Measurements from ENCODE around the gene BACH2. TPM values are rescaled to one million over a fixed set of nuclear protein-coding genes. Genes with fewer than 3 reads are reported as not detected.
A peak's percentile ranks its signal among the peaks of the same experiment; 100 is the strongest.
"Not testable (repeated sequence)": the region's sequence is repeated elsewhere in the genome, so short reads cannot be mapped to it uniquely, and the experiment has no call there.

Gene BACH2
- total RNA-seq, 2 experiments from 2014 or later = 157 to 170 TPM

DNA sequence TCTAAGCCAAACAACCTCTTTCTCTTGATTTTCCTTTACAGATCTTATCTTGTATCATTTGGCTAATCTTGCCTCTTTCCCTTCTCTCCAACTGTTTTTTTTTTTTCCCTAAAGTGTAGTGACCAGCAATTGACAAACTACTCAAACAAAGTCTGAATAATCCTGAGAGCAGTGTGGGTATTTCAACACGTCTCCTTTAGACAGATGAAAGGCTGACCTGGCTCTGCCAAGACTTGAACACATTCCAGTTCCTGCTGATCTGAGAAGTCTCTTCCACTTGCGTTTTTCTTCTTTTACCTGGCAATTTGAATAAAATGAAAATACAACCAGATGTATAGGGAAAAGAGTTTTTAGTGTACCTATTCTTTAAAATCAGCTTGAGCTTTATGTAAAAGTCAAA is 234.0 kb downstream of the BACH2 start:
- POLR2A ChIA-PET = interaction anchor here (0.9 kb wide), 1 partner anchor 9 kb away, joined by 5 read pairs; no protein-coding TSS in a partner anchor
- H3K27me3 Mint-ChIP-seq = no peaks in the 10 kb centered on the region
- peaks cover 2% of the 10 kb centered on the region for H3K9me3 Mint-ChIP-seq
- no peaks in the 10 kb centered on the region for H3K27me3 ChIP-seq (ENCODE audit: control insufficient read depth in 1 of 2, insufficient read depth in 2 of 2, low read length in 2 of 2)
- peaks cover 48% of the 10 kb centered on the region for H3K36me3 Mint-ChIP-seq (ENCODE audit: low read depth)
- intact Hi-C loops (cut with DNase I, micrococcal nuclease) = no loop called here
- H3K4me3 Mint-ChIP-seq = no peak overlapping the region
- H3K4me3 ChIP-seq (ENCODE audit: low read length) = no peak overlapping the region
- H3K4me1 Mint-ChIP-seq (ENCODE audit: low read depth) = peaks cover 33% of the 10 kb centered on the region
- DNase-seq (no peak), ATAC-seq (ENCODE audit: poor library complexity) (no peak)
- no peak overlapping the region for H3K27ac Mint-ChIP-seq
- H3K27ac ChIP-seq (ENCODE audit: low read depth in 1 of 2, low read length in 2 of 2) = no peak overlapping the region
- CTCF ChIA-PET = no interaction called here
- TF ChIP-seq, protein P1, sequence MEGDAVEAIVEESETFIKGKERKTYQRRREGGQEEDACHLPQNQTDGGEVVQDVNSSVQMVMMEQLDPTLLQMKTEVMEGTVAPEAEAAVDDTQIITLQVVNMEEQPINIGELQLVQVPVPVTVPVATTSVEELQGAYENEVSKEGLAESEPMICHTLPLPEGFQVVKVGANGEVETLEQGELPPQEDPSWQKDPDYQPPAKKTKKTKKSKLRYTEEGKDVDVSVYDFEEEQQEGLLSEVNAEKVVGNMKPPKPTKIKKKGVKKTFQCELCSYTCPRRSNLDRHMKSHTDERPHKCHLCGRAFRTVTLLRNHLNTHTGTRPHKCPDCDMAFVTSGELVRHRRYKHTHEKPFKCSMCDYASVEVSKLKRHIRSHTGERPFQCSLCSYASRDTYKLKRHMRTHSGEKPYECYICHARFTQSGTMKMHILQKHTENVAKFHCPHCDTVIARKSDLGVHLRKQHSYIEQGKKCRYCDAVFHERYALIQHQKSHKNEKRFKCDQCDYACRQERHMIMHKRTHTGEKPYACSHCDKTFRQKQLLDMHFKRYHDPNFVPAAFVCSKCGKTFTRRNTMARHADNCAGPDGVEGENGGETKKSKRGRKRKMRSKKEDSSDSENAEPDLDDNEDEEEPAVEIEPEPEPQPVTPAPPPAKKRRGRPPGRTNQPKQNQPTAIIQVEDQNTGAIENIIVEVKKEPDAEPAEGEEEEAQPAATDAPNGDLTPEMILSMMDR (IDR thresholded peaks at IDR 0.05) = no peak
- peaks cover 8% of the 10 kb centered on the region for H3K4me1 ChIP-seq (ENCODE audit: insufficient read depth, low read length)
- no peaks in the 10 kb centered on the region for H3K9me3 ChIP-seq (ENCODE audit: control insufficient read depth in 1 of 2, insufficient read depth in 1 of 2, low read length in 2 of 2)
- peaks cover 22% of the 10 kb centered on the region for H3K36me3 ChIP-seq (ENCODE audit: insufficient read depth, low read length)

DNA sequence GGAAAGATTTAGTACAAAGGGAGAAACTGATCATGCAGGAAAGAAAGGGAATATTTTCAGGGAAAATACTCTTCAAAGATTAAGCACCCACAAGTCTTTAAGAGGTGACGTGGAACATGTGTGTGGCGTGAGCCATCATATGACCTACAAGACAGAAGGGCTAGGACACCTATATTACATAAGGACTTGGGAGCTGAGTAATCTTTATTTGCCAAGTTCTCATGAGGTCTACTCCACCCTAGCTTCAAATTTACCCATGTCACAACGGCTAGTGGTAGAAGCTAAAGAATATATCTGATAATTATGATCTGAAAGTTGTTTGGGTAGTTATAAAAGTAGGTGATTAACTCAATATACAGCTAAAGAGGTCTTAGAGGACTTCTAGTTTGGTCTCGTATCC is 234.6 kb downstream of the BACH2 start:
- Mint-ChIP-seq H3K36me3 (ENCODE audit: low read depth) (peaks cover 48% of the 10 kb centered on the region), H3K9me3 (peaks cover 2% of the 10 kb centered on the region), H3K27ac (no peak overlapping the region), H3K4me3 (no peak overlapping the region), H3K27me3 (no peaks in the 10 kb centered on the region), H3K4me1 (ENCODE audit: low read depth) (peaks cover 28% of the 10 kb centered on the region)
- ChIA-PET POLR2A (interaction anchor here (0.9 kb wide), 1 partner anchor 10 kb away, joined by 5 read pairs; no protein-coding TSS in a partner anchor), CTCF (interaction anchor here (1.3 kb wide), 1 partner anchor 10 kb away, joined by 4 read pairs; no protein-coding TSS in a partner anchor)
- Histone ChIP-seq H3K9me3 (ENCODE audit: control insufficient read depth in 1 of 2, insufficient read depth in 1 of 2, low read length in 2 of 2) (no peaks in the 10 kb centered on the region), H3K27me3 (ENCODE audit: control insufficient read depth in 1 of 2, insufficient read depth in 2 of 2, low read length in 2 of 2) (no peaks in the 10 kb centered on the region), H3K4me1 (ENCODE audit: insufficient read depth, low read length) (peaks cover 4% of the 10 kb centered on the region), H3K27ac (ENCODE audit: low read depth in 1 of 2, low read length in 2 of 2) (no peak overlapping the region), H3K36me3 (ENCODE audit: insufficient read depth, low read length) (peaks cover 22% of the 10 kb centered on the region), H3K4me3 (ENCODE audit: low read length) (no peak overlapping the region)
- DNase-seq (no peak), ATAC-seq (ENCODE audit: poor library complexity) (no peak)
- intact Hi-C loops (cut with DNase I, micrococcal nuclease) = no loop called here
- TF ChIP-seq, protein P1 (IDR thresholded peaks at IDR 0.05) = no peak

DNA sequence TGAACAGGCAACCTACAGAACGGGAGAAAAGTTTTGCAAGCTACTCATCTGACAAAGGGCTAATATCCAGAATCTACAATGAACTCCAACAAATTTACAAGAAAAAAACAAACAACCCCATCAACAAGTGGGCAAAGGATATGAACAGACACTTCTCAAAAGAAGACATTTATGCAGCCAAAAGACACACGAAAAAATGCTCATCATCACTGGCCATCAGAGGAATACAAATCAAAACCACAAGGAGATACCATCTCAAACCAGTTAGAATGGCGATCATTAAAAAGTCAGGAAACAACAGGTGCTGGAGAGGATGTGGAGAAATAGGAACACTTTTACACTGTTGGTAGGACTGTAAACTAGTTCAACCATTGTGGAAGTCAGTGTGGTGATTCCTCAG is 237.5 kb downstream of the BACH2 start:
- peaks cover 10% of the 10 kb centered on the region for H3K4me1 Mint-ChIP-seq (ENCODE audit: low read depth)
- peaks cover 44% of the 10 kb centered on the region for H3K36me3 Mint-ChIP-seq (ENCODE audit: low read depth)

GRCh38 chr6:90055924-90056323 is 240.7 kb downstream of the BACH2 start:
- H3K4me3 Mint-ChIP-seq; H3K9me3 Mint-ChIP-seq; intact Hi-C loops (cut with DNase I, micrococcal nuclease); DNase-seq; H3K27me3 Mint-ChIP-seq; H3K4me3 ChIP-seq (ENCODE audit: low read length); H3K4me1 ChIP-seq (ENCODE audit: insufficient read depth, low read length); H3K36me3 ChIP-seq (ENCODE audit: insufficient read depth, low read length); H3K27ac Mint-ChIP-seq; ATAC-seq (ENCODE audit: poor library complexity); H3K27me3 ChIP-seq (ENCODE audit: control insufficient read depth in 1 of 2, insufficient read depth in 2 of 2, low read length in 2 of 2); H3K27ac ChIP-seq (ENCODE audit: low read depth in 1 of 2, low read length in 2 of 2); CTCF ChIA-PET: not testable (repeated sequence)
- H3K9me3 ChIP-seq (ENCODE audit: control insufficient read depth in 1 of 2, insufficient read depth in 1 of 2, low read length in 2 of 2) = peaks cover 0 to 10% of the 10 kb centered on the region in 2 experiments
- POLR2A ChIA-PET = interaction anchor here (1.5 kb wide), 1 partner anchor 14 kb away, joined by 3 read pairs; no protein-coding TSS in a partner anchor
- H3K36me3 Mint-ChIP-seq (ENCODE audit: low read depth) = peaks cover 58% of the 10 kb centered on the region
- peaks cover 26% of the 10 kb centered on the region for H3K4me1 Mint-ChIP-seq (ENCODE audit: low read depth)

More for the DNA sequence above, 237.5 kb downstream of the BACH2 start:
- H3K27ac Mint-ChIP-seq; POLR2A ChIA-PET; H3K4me3 ChIP-seq (ENCODE audit: low read length); H3K9me3 Mint-ChIP-seq; intact Hi-C loops (cut with DNase I, micrococcal nuclease); DNase-seq; H3K4me1 ChIP-seq (ENCODE audit: insufficient read depth, low read length); H3K9me3 ChIP-seq (ENCODE audit: control insufficient read depth in 1 of 2, insufficient read depth in 1 of 2, low read length in 2 of 2); ATAC-seq (ENCODE audit: poor library complexity); H3K27me3 ChIP-seq (ENCODE audit: control insufficient read depth in 1 of 2, insufficient read depth in 2 of 2, low read length in 2 of 2); H3K27me3 Mint-ChIP-seq; H3K27ac ChIP-seq (ENCODE audit: low read depth in 1 of 2, low read length in 2 of 2); CTCF ChIA-PET: not testable (repeated sequence)
- H3K4me3 Mint-ChIP-seq = peak overlapping the region; percentile 30
- H3K36me3 ChIP-seq (ENCODE audit: insufficient read depth, low read length) = peaks cover 17% of the 10 kb centered on the region

DNA sequence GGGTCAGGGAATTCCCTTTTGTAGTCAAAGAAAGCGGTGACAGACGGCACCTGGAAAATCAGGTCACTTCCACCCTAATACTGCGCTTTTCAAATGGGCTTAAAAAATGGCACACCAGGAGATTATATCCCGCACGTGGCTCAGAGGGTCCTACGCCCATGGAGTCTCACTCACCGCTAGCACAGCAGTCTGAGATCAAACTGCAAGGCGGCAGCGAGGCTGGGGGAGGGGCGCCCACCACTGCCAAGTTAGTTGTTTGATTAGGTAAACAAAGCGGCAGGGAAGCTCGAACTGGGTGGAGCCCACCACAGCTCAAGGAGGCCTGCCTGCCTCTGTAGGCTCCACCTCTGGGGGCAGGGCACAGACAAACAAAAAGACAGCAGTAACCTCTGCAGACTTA is 242.4 kb downstream of the BACH2 start:
- Mint-ChIP-seq H3K4me1 (ENCODE audit: low read depth) (peaks cover 38% of the 10 kb centered on the region), H3K36me3 (ENCODE audit: low read depth) (peaks cover 63% of the 10 kb centered on the region)
- H3K4me3 ChIP-seq (ENCODE audit: low read length); H3K4me1 ChIP-seq (ENCODE audit: insufficient read depth, low read length); H3K27me3 ChIP-seq (ENCODE audit: control insufficient read depth in 1 of 2, insufficient read depth in 2 of 2, low read length in 2 of 2); H3K27ac Mint-ChIP-seq; H3K4me3 Mint-ChIP-seq; H3K27ac ChIP-seq (ENCODE audit: low read depth in 1 of 2, low read length in 2 of 2); ATAC-seq (ENCODE audit: poor library complexity); intact Hi-C loops (cut with DNase I, micrococcal nuclease); H3K9me3 Mint-ChIP-seq; H3K36me3 ChIP-seq (ENCODE audit: insufficient read depth, low read length); POLR2A ChIA-PET; DNase-seq; H3K27me3 Mint-ChIP-seq; CTCF ChIA-PET: not testable (repeated sequence)
- peaks cover 0 to 10% of the 10 kb centered on the region in 2 experiments for H3K9me3 ChIP-seq (ENCODE audit: control insufficient read depth in 1 of 2, insufficient read depth in 1 of 2, low read length in 2 of 2)
